ENCODE results near the gene RBP7.

- TF ChIP-seq CTCF (IDR thresholded peaks at IDR 0.05) (no peak), POLR2A (IDR thresholded peaks at IDR 0.05) (no peak)
Measured at GRCh38 chr1:9992910-9993309, 4.1 kb upstream of the RBP7 start.

Data from lower leg skin (tissue), 3 donors.